Brain microvascular endothelial cell (primary cell): ENCODE data around the gene SPRYD7.

Source experiments
- DNase-seq: peaks from one replicate; pipeline ENCODE4 v3.0.0-alpha.2; 2020
- H3K27ac ChIP-seq: fragments of 250-450 bp; sonication (Bioruptor Pico); 2 replicates; pipeline ENCODE4 v1.5.1; 2020; ENCODE audit warnings: mild to moderate bottlenecking, moderate library complexity
- H3K27me3 ChIP-seq: fragments of 250-450 bp; sonication (Bioruptor Pico); replicated peaks from 2 replicates; pipeline ENCODE4 v1.5.1; 2020; ENCODE audit warnings: mild to moderate bottlenecking
- H3K36me3 ChIP-seq: fragments of 250-450 bp; sonication (Bioruptor Pico); replicated peaks from 2 replicates; pipeline ENCODE4 v1.5.1; 2020; ENCODE audit warnings: mild to moderate bottlenecking
- H3K4me3 ChIP-seq: 2 replicates; pipeline ENCODE4 v1.5.1; 2011; ENCODE audit warnings: low read depth, mild to moderate bottlenecking, control low read depth, low read length, moderate library complexity
- CTCF ChIP-seq: IDR thresholded peaks from 2 replicates; pipeline ENCODE4 v1.5.1; 2011; ENCODE audit warnings: low read depth, mild to moderate bottlenecking, moderate library complexity, low read length, control low read depth, inconsistent platforms; ENCODE audit errors: missing control alignments
- in situ Hi-C: cut with HindIII; loops from 2 replicates; pipeline ENCODE4 v1.10.0; 2017; ENCODE audit warnings: low sequenced_read_pairs, low pct_ligation_motif_present

Gene SPRYD7

GRCh38 chr13:49936968-49937273, 781 bp upstream of the SPRYD7 start:
- no peaks in the 10 kb centered on the region for H3K27me3 ChIP-seq
- H3K36me3 ChIP-seq: no peaks in the 10 kb centered on the region
- H3K27ac ChIP-seq: no peak overlapping the region
- no peak for TF ChIP-seq CTCF
- no peak for DNase-seq
- peak overlapping the region; percentile 90 for H3K4me3 ChIP-seq
- in situ Hi-C loops: no loop called here

- H3K27ac ChIP-seq: peak overlapping the region; percentile 77
- no peaks in the 10 kb centered on the region for H3K36me3 ChIP-seq
- H3K27me3 ChIP-seq: no peaks in the 10 kb centered on the region
- DNase-seq: peak; percentile 72
- peak overlapping the region; percentile 90 for H3K4me3 ChIP-seq
- in situ Hi-C loops: no loop called here
- no peak for TF ChIP-seq CTCF
Observed at GRCh38 chr13:49935171-49936074, 717 bp downstream of the SPRYD7 start.

DNA sequence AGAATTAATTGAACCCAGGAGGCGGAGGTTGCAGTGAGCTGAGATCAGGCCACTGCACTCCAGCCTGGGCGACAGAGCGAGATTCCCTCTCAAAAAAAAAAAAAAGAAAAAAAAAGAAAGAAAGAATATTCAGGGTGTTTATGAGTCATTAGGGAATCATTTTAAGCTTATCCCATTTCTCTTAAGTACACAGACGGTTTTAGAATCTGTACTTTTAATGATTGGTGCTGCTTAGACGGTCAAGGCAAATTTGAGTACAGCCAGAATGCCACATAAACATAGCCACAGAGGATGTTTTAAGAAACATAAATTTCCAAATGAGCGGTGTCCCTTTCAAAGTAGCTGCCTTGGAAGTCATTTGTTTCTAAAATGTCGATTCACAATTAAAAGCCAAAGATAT, 2.6 kb downstream of the SPRYD7 start:
- Histone ChIP-seq H3K36me3 (no peaks in the 10 kb centered on the region), H3K27ac (no peak overlapping the region), H3K27me3 (no peaks in the 10 kb centered on the region), H3K4me3 (no peak overlapping the region)
- in situ Hi-C loops: no loop called here
- TF ChIP-seq CTCF: no peak
- no peak for DNase-seq

- Histone ChIP-seq H3K27me3 (no peaks in the 10 kb centered on the region), H3K36me3 (no peaks in the 10 kb centered on the region), H3K4me3 (no peak overlapping the region), H3K27ac (no peak overlapping the region)
- TF ChIP-seq CTCF: no peak
- DNase-seq: no peak
- in situ Hi-C loops: no loop called here
Observed at GRCh38 chr13:49932868-49933267, 3.3 kb downstream of the SPRYD7 start.

GRCh38 chr13:49932066-49932465, 4.1 kb downstream of the SPRYD7 start:
- H3K36me3 ChIP-seq: no peaks in the 10 kb centered on the region
- H3K4me3 ChIP-seq: no peak overlapping the region
- no peak overlapping the region for H3K27ac ChIP-seq
- H3K27me3 ChIP-seq: no peaks in the 10 kb centered on the region
- in situ Hi-C loops: no loop called here
- no peak for TF ChIP-seq CTCF
- DNase-seq: no peak

- TF ChIP-seq CTCF: no peak
- peaks cover 16% of the 10 kb centered on the region for H3K36me3 ChIP-seq
- no peak overlapping the region for H3K4me3 ChIP-seq
- H3K27ac ChIP-seq: peak overlapping the region; percentile 37
- no peaks in the 10 kb centered on the region for H3K27me3 ChIP-seq
- in situ Hi-C loops: no loop called here
- DNase-seq: peak; percentile 57
Observed at GRCh38 chr13:49927755-49928154, 8.4 kb downstream of the SPRYD7 start.
